Hepatocyte (in vitro differentiated cells): ENCODE results near the gene PHETA1.

Experiments
- CTCF ChIP-seq: fragments of 200-600 bp; sonication (generic); IDR thresholded peaks from 2 replicates; pipeline ENCODE4 v1.5.1; 2016; ENCODE audit warnings: antibody characterized with exemption, mild to moderate bottlenecking; ENCODE audit not compliant: poor library complexity
- EZH2 ChIP-seq: fragments of 200-600 bp; sonication (generic); IDR thresholded peaks from 2 replicates; pipeline ENCODE4 v1.6.1; 2016; ENCODE audit warnings: antibody characterized with exemption, mild to moderate bottlenecking, borderline replicate concordance
- EZH2phosphoT487 ChIP-seq: fragments of 200-600 bp; sonication (generic); IDR thresholded peaks from one replicate; pipeline ENCODE4 v1.6.1; 2018; ENCODE audit warnings: antibody characterized with exemption, mild to moderate bottlenecking, low read depth, moderate library complexity; ENCODE audit not compliant: unreplicated experiment, severe bottlenecking

- TF ChIP-seq EZH2phosphoT487, result no peak
- TF ChIP-seq CTCF, result no peak
- TF ChIP-seq EZH2, result no peak
Measured at GRCh38 chr12:111387747-111388323, 18.9 kb upstream of the PHETA1 start.
